Vagina (tissue), 2 donors: ENCODE data around the gene ARHGAP21. TPM values are rescaled to one million over a fixed set of nuclear protein-coding genes. Genes with fewer than 3 reads are reported as not detected.
"Not testable (repeated sequence)": the region's sequence is repeated elsewhere in the genome, so short reads cannot be mapped to it uniquely, and the experiment has no call there.

Experiments
- DNase-seq, 2 donors: peaks; one replicate each; pipeline ENCODE4 v3.0.0-alpha.2; 2017; ENCODE audit errors: extremely low spot score in 2 of 2
- H3K27ac ChIP-seq: fragments of 200-600 bp; sonication (generic); one replicate; pipeline ENCODE4 v1.5.1; 2019
- H3K27me3 ChIP-seq: fragments of 200-600 bp; sonication (generic); one replicate; pipeline ENCODE4 v1.5.1; 2019
- H3K36me3 ChIP-seq, 2 donors: fragments of 200-600 bp; sonication (generic); one replicate each; pipeline ENCODE4 v1.5.1; 2017 to 2019
- H3K4me1 ChIP-seq: fragments of 200-600 bp; sonication (generic); one replicate; pipeline ENCODE4 v1.5.1; 2019
- H3K4me3 ChIP-seq, 2 donors: fragments of 200-600 bp; sonication (generic); 1 replicate in 1 of 2; 2 replicates in 1 of 2; pipeline ENCODE4 v1.5.1; 2016 to 2019
- H3K9me3 ChIP-seq: fragments of 200-600 bp; sonication (generic); one replicate; pipeline ENCODE4 v1.5.1; 2019
- CTCF ChIP-seq, 3 experiments: fragments of 450-650 bp in 2 of 3; fragments of 200-600 bp in 1 of 3; sonication (generic) in 1 of 3; IDR thresholded peaks; one replicate each; pipeline ENCODE4 v1.5.1; 2017 to 2019; ENCODE audit warnings: antibody characterized with exemption in 3 of 3, mild to moderate bottlenecking in 2 of 3, moderate library complexity in 2 of 3
- POLR2A ChIP-seq, 2 donors: fragments of 450-650 bp; IDR thresholded peaks; one replicate each; pipeline ENCODE4 v1.6.1; 2017; ENCODE audit warnings: antibody characterized with exemption in 2 of 2, mild to moderate bottlenecking in 2 of 2, moderate library complexity in 2 of 2
- POLR2AphosphoS5 ChIP-seq, 2 donors: sonication (generic); formaldehyde crosslinking; IDR thresholded peaks; one replicate each; pipeline ENCODE4 v1.9.0; 2017; ENCODE audit warnings: antibody characterized with exemption in 2 of 2, mild to moderate bottlenecking in 2 of 2, low read depth in 1 of 2; ENCODE audit not compliant: insufficient read depth in 1 of 2
- intact Hi-C: fragments of 100-400 bp; cut with DNase I; formaldehyde crosslinking; loops from one replicate; pipeline ENCODE4 v1.15.1; 2023
- total RNA-seq: library from RNA; depleted of rRNA; stranded (reverse); fragments of >200 nt; gene quantifications from one replicate; pipeline ENCODE4 v1.2.3, GENCODE V29; 2016

Gene ARHGAP21
- total RNA-seq, 1 donor from 2014 or later = 43.0 TPM

DNA sequence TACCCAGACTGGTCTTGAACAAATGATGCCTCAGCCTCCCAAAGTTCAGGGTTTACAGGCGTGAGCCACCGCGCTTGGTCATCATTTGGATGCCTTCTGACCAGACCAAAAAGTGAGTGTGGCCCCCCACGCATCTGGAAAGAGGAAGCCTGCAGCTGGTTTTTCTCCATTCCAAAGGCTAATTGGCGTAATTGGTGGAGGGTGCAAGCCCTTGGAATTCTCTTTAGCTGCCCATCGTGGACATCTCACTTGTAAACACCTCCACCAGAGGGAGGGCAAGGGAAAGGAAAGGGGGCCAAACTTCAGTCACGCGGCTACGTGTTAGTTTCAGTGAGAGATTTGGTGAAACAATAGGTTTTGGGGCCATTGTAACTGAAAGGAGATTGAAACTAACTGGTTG is 4.1 kb upstream of the ARHGAP21 start:
- Histone ChIP-seq H3K36me3 (no peaks in the 10 kb centered on the region), H3K4me1 (no peaks in the 10 kb centered on the region), H3K9me3 (no peaks in the 10 kb centered on the region), H3K27ac (no peak overlapping the region), H3K4me3 (no peak overlapping the region), H3K27me3 (no peaks in the 10 kb centered on the region)
- TF ChIP-seq CTCF (IDR thresholded peaks at IDR 0.05) (no peak), POLR2AphosphoS5 (IDR thresholded peaks at IDR 0.05; ENCODE audit: insufficient read depth in 1 of 2, low read depth in 1 of 2) (no peak), POLR2A (IDR thresholded peaks at IDR 0.05) (no peak)
- intact Hi-C loops = loop anchor here (10.0 kb wide), 1 partner anchor 287 kb away; the partner anchor contains the start of genes ENKUR and THNSL1
- peak in 1 of 2 donors; percentile 77 for DNase-seq

DNA sequence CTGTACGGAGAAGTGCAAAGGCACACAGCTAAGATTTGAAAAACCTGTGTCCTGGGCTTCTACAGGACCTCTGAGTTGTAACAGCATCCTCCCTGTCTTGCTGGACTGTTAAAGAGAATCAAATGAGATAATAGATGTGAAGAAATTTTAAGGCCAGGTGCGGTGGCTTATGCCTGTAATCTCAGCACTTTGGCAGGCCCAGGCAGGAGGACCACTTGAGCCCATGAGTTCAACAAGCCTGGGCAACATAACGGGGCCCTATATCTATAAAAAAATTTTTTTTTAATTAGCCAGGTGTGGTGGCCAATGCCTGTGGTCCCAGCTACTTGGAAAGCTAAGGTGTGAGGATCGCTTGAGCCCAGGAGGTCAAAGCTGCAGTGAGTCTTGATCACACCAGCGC is 2.9 kb upstream of the ARHGAP21 start:
- H3K36me3 ChIP-seq = no peaks in the 10 kb centered on the region
- no peaks in the 10 kb centered on the region for H3K27me3 ChIP-seq
- DNase-seq = no peak
- H3K9me3 ChIP-seq = no peaks in the 10 kb centered on the region
- H3K4me1 ChIP-seq = peaks cover 9% of the 10 kb centered on the region
- intact Hi-C loops = loop anchor here (10.0 kb wide), 1 partner anchor 288 kb away; the partner anchor contains the start of genes ENKUR and THNSL1
- no peak for TF ChIP-seq POLR2AphosphoS5 (IDR thresholded peaks at IDR 0.05; ENCODE audit: insufficient read depth in 1 of 2, low read depth in 1 of 2)
- no peak for TF ChIP-seq POLR2A (IDR thresholded peaks at IDR 0.05)
- no peak overlapping the region for H3K4me3 ChIP-seq
- H3K27ac ChIP-seq = no peak overlapping the region

DNA sequence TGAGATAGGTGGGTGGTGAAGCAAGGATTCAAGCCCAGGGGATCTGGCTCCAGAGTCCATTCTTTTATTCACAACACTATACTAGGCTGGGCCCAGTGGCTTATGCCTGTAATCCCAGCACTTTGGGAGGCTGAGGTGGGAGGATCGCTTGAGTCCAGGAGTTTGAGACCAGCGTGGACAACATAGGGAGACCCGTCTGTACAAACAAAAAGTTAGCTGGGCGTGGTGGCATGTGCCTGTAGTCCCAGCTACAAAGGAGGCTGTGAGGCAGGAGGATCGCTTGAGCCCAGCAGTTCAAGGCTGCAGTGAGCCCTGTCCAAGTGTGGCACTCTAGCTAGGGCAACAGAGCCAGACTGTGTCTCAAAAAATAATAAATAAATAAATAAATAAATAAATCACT is 2.3 kb upstream of the ARHGAP21 start:
- H3K9me3 ChIP-seq, H3K27ac ChIP-seq, H3K36me3 ChIP-seq, H3K27me3 ChIP-seq, H3K4me3 ChIP-seq: not testable (repeated sequence)
- peaks cover 15% of the 10 kb centered on the region for H3K4me1 ChIP-seq
- intact Hi-C loops = loop anchor here (10.0 kb wide), 1 partner anchor 289 kb away; the partner anchor contains the start of genes ENKUR and THNSL1
- peak in 1 of 2 donors; percentile 82 for DNase-seq

DNA sequence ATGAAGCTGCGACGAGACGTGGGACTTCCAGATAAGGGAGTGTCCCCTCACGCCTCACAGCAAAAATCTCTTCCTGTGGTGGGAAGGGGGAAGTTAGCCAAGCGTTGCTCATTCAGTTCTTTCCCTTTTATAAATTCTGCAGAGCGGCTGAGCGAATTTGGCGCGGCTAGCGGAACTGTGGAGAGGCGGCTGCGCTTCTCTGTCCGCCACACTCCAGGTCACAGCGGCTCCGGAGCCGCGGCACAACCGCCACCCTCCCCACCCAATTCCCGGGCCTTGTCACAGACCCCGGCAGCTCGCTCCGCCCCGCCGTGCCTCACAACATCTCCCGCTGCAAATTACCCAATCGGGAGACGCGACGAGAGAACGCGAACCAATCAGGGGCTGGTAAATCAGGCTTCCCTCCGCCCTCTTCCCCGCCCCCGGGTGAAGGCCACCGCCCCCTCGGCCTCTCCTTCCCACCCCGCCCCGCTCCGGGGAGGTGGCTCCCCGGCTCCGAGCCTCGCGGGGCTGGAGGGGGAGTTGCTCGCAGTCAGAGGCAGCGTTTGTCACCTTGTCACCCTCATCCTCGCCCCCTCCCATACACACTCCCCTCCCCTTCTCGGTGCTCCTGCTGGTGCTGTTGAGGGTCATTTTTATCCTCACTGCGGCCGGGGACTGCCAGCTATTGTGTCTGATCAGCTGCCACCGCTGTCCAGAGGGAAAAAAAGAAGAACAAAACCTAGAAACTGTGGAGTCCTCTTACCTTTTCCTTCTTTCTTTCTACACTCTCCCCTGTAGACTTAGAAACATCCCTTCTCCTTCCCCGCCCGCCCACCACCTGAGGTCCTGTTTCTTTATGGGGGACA is 918 bp upstream of the ARHGAP21 start:
- Histone ChIP-seq H3K4me3 (peak overlapping the region; percentile 85 to 89), H3K9me3 (no peaks in the 10 kb centered on the region), H3K4me1 (peaks cover 29% of the 10 kb centered on the region), H3K27ac (peak overlapping the region; percentile 95), H3K36me3 (no peaks in the 10 kb centered on the region), H3K27me3 (no peaks in the 10 kb centered on the region)
- TF ChIP-seq POLR2A (IDR thresholded peaks at IDR 0.05) (peak in 1 of 2 donors; percentile 94), CTCF (IDR thresholded peaks at IDR 0.05) (peak in 1 of 3 experiments; percentile 24), POLR2AphosphoS5 (IDR thresholded peaks at IDR 0.05; ENCODE audit: insufficient read depth in 1 of 2, low read depth in 1 of 2) (peak; percentile 79 to 98)
- peak in 1 of 2 donors; percentile 99 for DNase-seq
- intact Hi-C loops = loop anchor here (10.0 kb wide), 1 partner anchor 290 kb away; the partner anchor contains the start of genes ENKUR and THNSL1

DNA sequence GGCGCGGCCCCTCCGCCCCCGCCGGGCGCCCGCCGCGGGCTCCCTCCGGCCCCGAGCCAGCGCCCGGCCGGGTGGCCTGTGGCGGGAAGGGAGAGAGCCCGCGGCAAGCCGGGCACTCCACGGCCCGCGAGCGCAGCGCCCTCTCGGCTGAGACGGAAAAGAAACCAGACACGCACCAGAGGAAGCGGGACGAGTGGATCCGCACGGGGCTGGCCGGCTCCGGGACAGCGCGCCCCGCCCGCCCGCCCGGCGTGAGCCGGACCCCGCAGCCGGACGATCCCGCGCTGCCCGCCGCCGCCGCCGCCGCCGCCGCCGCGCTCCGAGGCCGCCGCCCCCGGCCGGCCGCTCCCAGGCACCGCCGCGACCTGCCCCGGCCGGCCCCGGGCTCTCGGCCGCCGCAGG is 300 bp downstream of the ARHGAP21 start:
- Histone ChIP-seq H3K4me3 (peak overlapping the region; percentile 85 to 89), H3K9me3 (no peaks in the 10 kb centered on the region), H3K36me3 (no peaks in the 10 kb centered on the region), H3K27me3 (no peaks in the 10 kb centered on the region), H3K27ac (peak overlapping the region; percentile 95), H3K4me1 (peaks cover 31% of the 10 kb centered on the region)
- no peak for DNase-seq
- TF ChIP-seq POLR2AphosphoS5 (IDR thresholded peaks at IDR 0.05; ENCODE audit: insufficient read depth in 1 of 2, low read depth in 1 of 2) = no peak
- no peak for TF ChIP-seq CTCF (IDR thresholded peaks at IDR 0.05)
- TF ChIP-seq POLR2A (IDR thresholded peaks at IDR 0.05) = no peak
- intact Hi-C loops = loop anchor here (2.0 to 10.0 kb wide), 2 partner anchors 229 to 291 kb away; partner anchors contain the start of genes ENKUR, PRTFDC1 and THNSL1
